T47D (cell line): ENCODE data around the gene ZBTB18.

Experiments
- DNase-seq, 2 experiments: peaks; one replicate each; pipeline versions ENCODE4 v3.0.0 to v3.0.0-alpha.2; 2011 to 2012; ENCODE audit warnings: low read depth in 1 of 2, low spot score in 1 of 2
- JUND ChIP-seq: IDR thresholded peaks from 2 replicates; pipeline ENCODE4 v1.6.1; 2012; ENCODE audit warnings: low read depth
- in situ Hi-C: cut with HindIII; loops from 2 replicates; pipeline ENCODE4 v1.10.0; 2016; ENCODE audit warnings: low sequenced_read_pairs, low pct_unique_long_range_greater_than_20kb

The ZBTB18 gene

DNA sequence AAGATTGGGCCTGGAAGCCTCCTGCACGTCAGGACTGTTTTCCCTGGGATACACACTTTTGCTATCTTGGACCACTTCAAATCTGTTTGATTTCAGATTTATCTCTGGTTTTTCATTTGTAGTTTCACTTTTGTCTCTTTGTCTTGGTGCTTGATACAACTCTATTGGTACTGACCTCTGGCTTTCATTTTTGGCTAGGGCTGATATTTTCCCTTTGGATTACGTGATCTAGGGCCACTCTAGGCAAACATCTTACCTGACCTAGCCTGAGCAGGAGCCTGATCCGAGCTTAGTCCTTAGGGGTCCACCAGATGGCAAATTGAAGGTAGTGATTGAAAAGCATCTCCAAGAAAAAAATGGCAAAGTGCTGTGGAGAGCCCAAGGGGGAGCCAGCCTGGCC, 39.6 kb downstream of the ZBTB18 start:
- DNase-seq = no peak
- TF ChIP-seq JUND = no peak
- in situ Hi-C loops = no loop called here

DNA sequence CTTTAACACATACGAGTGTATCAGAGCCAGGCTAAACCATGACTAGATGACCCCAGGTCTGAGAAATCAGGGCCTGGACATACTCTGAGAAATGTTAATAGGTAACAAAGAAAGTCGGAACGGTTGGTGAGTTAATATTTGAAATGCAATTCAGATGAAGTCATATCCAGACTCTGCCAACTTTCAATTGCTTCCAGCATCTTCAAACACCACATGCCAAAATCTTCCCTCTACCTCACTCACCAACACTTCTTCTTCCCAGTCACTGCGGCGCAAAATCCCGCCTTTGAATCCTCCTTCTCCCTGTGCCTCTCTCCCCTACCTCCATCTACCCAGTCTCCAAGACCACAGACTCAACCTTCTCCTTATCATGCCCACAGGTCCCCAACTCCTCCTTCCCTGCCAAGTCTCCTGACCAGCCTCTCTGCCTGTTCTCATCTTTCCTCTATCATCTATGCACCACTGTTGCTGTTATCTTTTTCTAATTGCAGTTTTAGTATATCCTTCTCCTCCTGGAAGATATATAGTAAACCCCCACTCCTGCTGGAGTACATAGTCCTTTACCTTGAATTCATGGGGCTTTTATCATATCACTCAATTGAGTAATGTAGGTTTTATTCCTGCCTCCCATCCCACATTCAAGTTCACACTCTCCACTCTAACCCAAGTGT, 41.3 kb downstream of the ZBTB18 start:
- no peak for TF ChIP-seq JUND
- peak; percentile 25 to 76 for DNase-seq
- in situ Hi-C loops = no loop called here

DNA sequence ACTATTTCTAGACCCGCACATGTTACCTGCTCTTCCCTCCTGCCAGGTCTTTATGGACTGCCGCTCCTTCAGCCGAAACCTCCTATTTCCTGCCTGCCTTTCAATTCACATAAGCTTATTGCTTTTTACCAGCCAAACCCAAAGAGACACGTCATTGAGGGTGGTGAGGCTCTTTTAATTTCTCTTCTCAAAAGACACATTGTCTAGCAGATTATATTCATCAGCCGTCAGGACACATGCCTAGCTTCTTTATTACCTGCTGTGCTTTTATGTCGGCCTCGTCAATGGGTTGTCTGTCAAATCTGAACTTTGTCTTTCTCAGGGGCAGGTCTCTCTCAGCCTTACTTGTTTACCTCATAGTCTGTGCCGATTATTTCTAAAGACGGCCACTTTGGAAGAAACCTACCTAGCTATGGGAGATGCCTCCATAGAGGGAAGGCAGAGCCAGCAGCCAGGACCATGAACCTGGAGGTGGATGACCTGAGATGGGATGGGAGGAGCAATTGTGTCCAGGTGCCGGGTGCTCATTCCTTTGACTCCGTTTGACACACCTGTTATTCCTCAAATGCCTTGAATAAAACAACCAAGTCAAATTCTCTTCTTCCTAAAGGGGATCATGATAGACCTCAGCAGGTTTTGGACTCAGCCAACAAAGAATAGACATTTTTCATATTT, 42.0 kb downstream of the ZBTB18 start:
- in situ Hi-C loops = no loop called here
- no peak for DNase-seq
- no peak for TF ChIP-seq JUND

DNA sequence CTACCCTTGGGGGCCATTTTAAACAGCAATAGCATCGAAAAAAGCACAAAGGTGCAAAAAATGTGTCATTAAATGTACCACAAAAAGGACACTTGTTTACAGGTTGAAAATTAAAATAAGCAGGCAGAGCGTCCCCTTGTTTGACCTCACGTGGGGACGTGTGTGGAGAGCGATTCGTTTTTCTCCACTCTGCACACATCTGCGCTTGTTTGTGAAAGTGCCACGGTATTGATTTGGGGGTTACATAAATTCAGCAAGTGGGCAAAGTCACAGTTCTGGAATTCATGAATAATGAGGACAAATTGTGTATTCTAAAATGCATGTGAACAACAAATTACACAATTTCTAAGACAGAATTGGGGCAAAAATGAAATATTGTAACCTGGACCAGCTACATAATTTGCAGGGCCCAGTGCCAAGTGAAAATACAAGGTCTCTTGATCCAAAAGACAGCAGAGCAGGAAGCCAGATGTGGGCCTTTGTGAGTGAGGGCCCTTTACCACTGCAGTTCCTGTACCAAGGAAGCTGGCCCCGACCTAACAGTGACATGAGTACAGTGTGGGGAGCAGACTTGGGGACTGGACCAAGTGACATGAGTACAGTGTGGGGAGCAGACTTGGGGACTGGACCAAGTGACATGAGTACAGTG, 43.9 kb downstream of the ZBTB18 start:
- in situ Hi-C loops = no loop called here
- DNase-seq = no peak
- no peak for TF ChIP-seq JUND

DNA sequence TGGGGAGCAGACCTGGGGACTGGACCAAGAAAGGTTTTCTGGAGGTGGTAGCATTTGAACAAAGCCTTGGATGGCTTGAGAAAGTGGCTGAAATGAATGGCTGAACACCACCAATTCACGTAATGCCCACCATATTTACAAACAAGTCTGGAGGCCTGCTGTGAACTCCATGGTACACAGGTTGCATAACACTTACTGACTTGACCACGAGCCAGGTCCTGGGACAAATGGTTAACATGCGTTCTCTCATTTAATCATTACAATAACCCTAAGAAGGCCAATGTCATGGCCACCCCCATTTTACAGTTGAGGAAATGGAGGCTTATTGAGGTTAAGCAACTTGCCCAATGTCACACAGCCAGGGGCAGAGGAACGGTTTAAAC, 44.4 kb downstream of the ZBTB18 start:
- in situ Hi-C loops = no loop called here
- TF ChIP-seq JUND = no peak
- DNase-seq = no peak

DNA sequence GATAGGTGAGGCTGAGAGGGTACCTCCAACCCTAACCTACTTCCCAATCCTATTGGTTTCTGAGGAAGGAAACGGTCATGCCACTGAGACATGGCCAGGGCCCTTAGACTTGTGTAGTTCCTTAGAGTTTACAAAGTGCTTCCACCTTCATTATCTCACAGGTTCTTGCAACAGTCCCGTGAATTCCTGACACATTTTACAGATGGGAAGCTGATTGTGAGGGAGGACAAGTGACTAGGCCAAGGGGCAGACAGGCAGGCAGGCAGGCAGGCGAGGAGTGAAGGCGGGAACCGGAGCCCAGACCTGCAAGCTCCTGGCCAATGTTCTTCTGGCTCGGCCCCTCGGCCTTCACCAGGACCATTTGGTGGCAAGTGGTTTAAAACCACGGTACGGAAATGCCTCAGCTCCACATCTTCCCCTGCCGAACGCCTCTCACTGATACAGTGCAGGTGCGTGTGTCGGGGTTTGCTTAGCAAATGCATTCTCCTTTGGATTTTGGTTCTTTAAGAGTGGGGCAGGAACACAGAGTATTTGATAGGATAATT, 45.1 kb downstream of the ZBTB18 start:
- TF ChIP-seq JUND = no peak
- in situ Hi-C loops = no loop called here
- no peak for DNase-seq

DNA sequence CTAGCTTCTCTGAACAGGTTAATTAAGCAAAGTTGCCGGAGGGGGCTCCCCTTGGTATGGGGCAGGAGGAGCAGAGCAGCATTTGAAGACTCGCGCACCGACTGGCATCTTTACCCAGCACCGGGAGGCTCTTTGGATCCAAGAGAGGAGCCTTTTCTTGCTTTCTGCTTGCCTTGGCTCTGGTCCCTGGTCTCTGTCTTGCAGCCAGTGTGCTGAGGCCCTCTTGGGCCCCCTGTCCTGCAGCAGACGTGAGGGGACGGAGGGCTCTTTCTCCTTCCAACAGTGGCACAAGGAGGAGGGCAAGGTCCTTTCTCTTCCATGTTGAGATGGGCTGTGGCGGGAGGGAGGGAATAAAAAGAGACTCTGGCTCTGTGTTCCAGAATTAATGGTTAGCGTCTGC, 45.6 kb downstream of the ZBTB18 start:
- no peak for DNase-seq
- no peak for TF ChIP-seq JUND
- in situ Hi-C loops = no loop called here

DNA sequence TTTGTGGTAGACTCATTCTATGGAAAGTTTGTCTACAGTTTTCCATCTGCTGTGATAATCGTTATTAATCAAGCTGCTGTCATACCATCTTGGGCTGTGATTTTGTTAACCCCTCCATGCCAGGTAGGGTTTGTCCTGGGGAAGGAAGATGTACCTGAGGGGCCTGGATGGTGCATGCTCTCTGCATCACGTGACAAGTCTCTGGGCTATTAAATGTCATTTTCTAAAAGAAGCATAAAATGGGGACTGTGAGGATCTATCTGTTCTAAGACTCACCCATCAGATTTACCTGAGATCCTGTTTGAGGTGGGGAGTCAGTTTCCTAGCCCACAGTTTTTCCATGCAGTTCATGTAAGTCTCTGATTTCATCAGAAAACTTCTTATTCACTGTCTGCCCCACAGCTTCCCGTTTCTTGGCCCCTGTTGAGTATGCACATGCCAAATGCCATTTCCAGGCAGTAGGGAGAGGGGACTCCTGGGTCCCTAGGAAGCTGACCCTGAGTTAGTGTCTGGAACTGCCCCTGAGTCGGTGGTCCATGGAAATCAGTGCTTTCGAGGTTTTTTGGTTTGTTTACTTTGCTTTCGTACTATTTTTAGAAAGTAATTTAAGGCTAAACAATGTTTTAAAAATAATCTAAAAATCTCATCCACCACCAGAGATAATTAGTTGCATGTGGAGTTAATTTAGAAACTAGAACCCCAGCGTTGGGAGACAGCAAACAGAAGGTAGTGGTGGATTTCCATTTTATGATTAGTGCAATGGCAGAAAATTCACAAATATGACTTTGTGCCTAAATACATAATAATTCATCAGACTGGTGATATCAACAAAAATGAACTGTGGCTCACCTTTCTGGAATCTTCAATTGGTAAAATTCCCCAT, 46.7 kb downstream of the ZBTB18 start:
- no peak for DNase-seq
- in situ Hi-C loops = no loop called here
- TF ChIP-seq JUND = no peak

DNA sequence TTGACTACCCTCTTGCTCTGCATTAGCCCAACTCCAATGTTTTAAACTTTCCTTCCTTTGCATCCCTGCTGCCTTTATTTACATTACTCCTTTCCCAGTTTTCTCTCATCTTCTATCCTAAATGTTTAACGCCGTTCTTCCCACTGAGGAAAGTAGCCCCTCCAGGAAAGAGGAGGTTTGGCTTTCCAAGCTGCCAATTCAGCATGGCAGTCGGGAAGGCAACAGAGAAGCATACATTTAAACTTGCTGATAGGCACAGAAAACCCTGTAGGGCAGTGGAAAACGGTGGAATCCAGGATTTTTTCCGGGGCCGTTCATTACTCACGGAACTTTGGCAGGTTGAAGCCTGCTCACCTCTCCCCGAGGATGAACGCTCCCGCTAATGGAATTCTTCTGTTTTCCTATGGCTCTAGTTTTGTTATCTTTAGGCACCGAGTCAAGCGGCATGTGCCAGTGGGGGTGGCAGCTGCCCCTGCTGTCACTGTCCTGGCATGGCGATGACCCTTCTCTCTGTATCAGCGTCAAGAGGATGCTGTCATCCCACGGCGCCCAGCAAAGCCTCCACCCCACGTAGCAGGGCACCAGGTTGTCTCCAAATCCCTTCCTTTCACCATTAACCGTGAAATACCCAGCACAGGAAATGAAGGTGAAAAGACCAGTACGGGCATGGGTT, 48.3 kb downstream of the ZBTB18 start:
- in situ Hi-C loops = no loop called here
- no peak for TF ChIP-seq JUND
- no peak for DNase-seq

DNA sequence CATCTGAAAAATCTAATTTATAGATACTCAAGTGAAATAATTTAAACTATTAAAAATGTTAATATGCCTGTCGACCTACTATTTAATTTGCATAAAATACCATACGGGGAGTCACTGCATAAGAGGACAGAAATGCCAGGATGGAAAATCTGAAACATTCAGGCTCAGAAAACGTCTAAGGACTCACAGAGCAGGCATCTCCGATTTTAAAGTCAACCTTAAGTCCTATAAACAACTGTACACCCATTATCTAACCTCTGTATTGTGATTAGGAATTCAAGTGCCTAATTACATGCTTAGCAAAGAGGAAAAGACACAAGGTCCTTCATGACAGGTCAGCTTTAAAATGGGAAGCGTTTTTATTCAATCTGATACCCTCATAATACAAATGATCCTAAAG, 49.2 kb downstream of the ZBTB18 start:
- no peak for DNase-seq
- in situ Hi-C loops = no loop called here
- TF ChIP-seq JUND = no peak

DNA sequence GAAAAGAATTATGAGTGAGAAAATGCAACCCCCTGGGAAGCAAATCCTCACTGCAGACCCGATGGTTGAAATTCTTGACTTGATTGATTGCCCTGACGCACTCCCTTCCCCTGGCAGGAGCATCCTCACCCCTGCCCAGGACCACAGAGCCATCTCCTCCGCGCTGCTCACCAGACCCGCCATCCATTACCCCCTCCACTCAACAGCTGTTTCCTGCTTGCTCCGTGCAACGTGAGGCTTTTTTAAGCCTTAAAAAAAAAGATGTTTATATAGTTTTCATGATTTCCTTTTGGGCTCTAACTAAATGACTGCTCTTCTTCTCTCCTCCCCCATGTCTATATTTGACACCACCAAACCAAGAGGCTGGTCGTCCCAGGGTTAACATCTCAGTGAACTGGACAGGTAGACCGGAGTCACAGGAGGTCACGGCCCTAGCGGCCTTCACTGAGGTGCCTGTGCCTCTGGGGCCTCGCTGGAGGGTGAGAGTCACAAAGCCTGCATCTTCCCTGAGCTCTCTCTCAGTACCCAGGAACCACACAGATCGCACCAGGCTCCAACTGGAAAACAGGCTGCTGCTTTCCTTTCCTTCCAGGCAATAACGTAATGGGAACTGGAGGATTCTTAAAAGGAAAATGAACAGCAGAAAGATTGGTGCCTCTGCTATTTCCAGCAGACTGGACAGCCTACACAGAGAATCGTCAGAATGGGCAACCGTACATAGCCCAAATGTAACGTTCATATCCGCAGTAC, 49.8 kb downstream of the ZBTB18 start:
- in situ Hi-C loops = no loop called here
- no peak for DNase-seq
- TF ChIP-seq JUND = no peak

DNA sequence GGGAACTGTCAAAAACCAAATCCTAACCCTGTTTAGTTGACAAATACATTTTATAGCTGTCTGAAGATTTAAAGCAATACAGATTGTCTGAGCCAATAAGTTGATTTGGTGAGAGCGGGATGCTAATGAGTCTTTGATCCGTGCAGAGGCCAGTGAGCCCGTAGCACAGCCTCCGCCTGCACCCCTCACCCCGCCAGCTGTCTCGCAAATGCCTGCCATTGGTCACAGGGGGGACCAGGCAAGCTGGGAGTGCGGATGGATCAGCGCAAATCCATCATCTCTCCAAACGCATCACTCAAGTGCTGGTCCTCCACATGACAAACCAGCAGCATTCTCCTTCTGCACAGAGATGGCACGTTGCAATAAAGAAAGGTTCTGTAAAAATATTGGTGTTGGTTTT, 51.0 kb downstream of the ZBTB18 start:
- in situ Hi-C loops = no loop called here
- no peak for DNase-seq

More for the DNA sequence above, 51.0 kb downstream of the ZBTB18 start:
- TF ChIP-seq JUND = no peak
